Nephron progenitor cell (in vitro differentiated cells): Measurements from ENCODE around the gene RYR3.

Experiments used
- DNase-seq: peaks from one replicate; pipeline ENCODE4 v3.0.0; 2021
- H3K27ac Mint-ChIP-seq: 2 replicates; pipeline ENCODE4 v1.8.0; 2021; ENCODE audit warnings: mild to moderate bottlenecking, moderate library complexity, mixed read lengths
- H3K27me3 Mint-ChIP-seq: 2 replicates; pipeline ENCODE4 v1.8.0; 2021; ENCODE audit warnings: mild to moderate bottlenecking, low read depth, mixed read lengths; ENCODE audit not compliant: poor library complexity
- H3K36me3 Mint-ChIP-seq: 2 replicates; pipeline ENCODE4 v1.8.0; 2021; ENCODE audit warnings: low read depth, mixed read lengths
- H3K4me1 Mint-ChIP-seq: 2 replicates; pipeline ENCODE4 v1.8.0; 2021; ENCODE audit warnings: mixed read lengths
- H3K4me3 Mint-ChIP-seq: 2 replicates; pipeline ENCODE4 v1.8.0; 2021; ENCODE audit warnings: mild to moderate bottlenecking, moderate library complexity, mixed read lengths
- H3K9me3 Mint-ChIP-seq: 2 replicates; pipeline ENCODE4 v1.8.0; 2021; ENCODE audit warnings: mild to moderate bottlenecking, moderate library complexity, mixed read lengths
- CTCF ChIP-seq: fragments of 200-600 bp; sonication (generic); IDR thresholded peaks from 2 replicates; pipeline ENCODE4 v1.5.0; 2021; ENCODE audit warnings: antibody characterized with exemption

Gene RYR3

GRCh38 chr15:33660151-33660550 is 349.4 kb downstream of the RYR3 start:
- Mint-ChIP-seq H3K4me1 (peaks cover 7% of the 10 kb centered on the region), H3K9me3 (peaks cover 8% of the 10 kb centered on the region), H3K27me3 (peaks cover 9% of the 10 kb centered on the region), H3K27ac (no peak overlapping the region), H3K4me3 (no peak overlapping the region), H3K36me3 (no peaks in the 10 kb centered on the region)
- no peak for TF ChIP-seq CTCF
- DNase-seq, result no peak

GRCh38 chr15:33662014-33662413 is 351.2 kb downstream of the RYR3 start:
- H3K9me3 Mint-ChIP-seq, result peaks cover 4% of the 10 kb centered on the region
- no peak overlapping the region for H3K4me3 Mint-ChIP-seq
- no peak for TF ChIP-seq CTCF
- H3K4me1 Mint-ChIP-seq, result peaks cover 8% of the 10 kb centered on the region
- no peak for DNase-seq
- peaks cover 9% of the 10 kb centered on the region for H3K27me3 Mint-ChIP-seq
- H3K27ac Mint-ChIP-seq, result no peak overlapping the region
- no peaks in the 10 kb centered on the region for H3K36me3 Mint-ChIP-seq

- Mint-ChIP-seq H3K27ac (no peak overlapping the region), H3K4me3 (no peak overlapping the region), H3K9me3 (no peaks in the 10 kb centered on the region), H3K4me1 (peaks cover 24% of the 10 kb centered on the region), H3K36me3 (no peaks in the 10 kb centered on the region), H3K27me3 (peaks cover 3% of the 10 kb centered on the region)
- no peak for TF ChIP-seq CTCF
- DNase-seq, result no peak
Observed at GRCh38 chr15:33664947-33665346, 354.2 kb downstream of the RYR3 start.

- Mint-ChIP-seq H3K4me1 (peaks cover 36% of the 10 kb centered on the region), H3K36me3 (no peaks in the 10 kb centered on the region), H3K4me3 (no peak overlapping the region), H3K9me3 (no peaks in the 10 kb centered on the region), H3K27ac (no peak overlapping the region), H3K27me3 (peaks cover 8% of the 10 kb centered on the region)
- no peak for TF ChIP-seq CTCF
- DNase-seq, result no peak
Observed at GRCh38 chr15:33670567-33670966, 359.8 kb downstream of the RYR3 start.

GRCh38 chr15:33671456-33671855 is 360.7 kb downstream of the RYR3 start:
- no peaks in the 10 kb centered on the region for H3K36me3 Mint-ChIP-seq
- no peak overlapping the region for H3K27ac Mint-ChIP-seq
- no peak for DNase-seq

More at GRCh38 chr15:33671456-33671855, 360.7 kb downstream of the RYR3 start:
- Mint-ChIP-seq H3K4me3 (no peak overlapping the region), H3K4me1 (peaks cover 37% of the 10 kb centered on the region), H3K27me3 (peaks cover 8% of the 10 kb centered on the region), H3K9me3 (no peaks in the 10 kb centered on the region)
- no peak for TF ChIP-seq CTCF
